Suppressor macrophage (primary cell): Measurements from ENCODE around the gene MIER1.
A peak's percentile ranks its signal among the peaks of the same experiment; 100 is the strongest.

Experiments used
- DNase-seq, 4 experiments: peaks; one replicate each; pipeline ENCODE4 v3.0.0-alpha.2; 2020 to 2022

Gene MIER1

GRCh38 chr1:66999640-67000400 lies 75.0 kb downstream of the MIER1 start:
- DNase-seq = no peak

GRCh38 chr1:67001682-67002425 lies 77.1 kb downstream of the MIER1 start:
- DNase-seq = no peak

GRCh38 chr1:67004176-67004575 lies 79.4 kb downstream of the MIER1 start:
- no peak for DNase-seq

- DNase-seq = no peak
Observed at GRCh38 chr1:67005068-67005467, 80.3 kb downstream of the MIER1 start.

- DNase-seq = no peak
Observed at GRCh38 chr1:67009792-67010191, 85.0 kb downstream of the MIER1 start.

- no peak for DNase-seq
Observed at GRCh38 chr1:67013573-67013972, 88.8 kb downstream of the MIER1 start.

GRCh38 chr1:67018574-67018973 lies 93.8 kb downstream of the MIER1 start:
- no peak for DNase-seq

GRCh38 chr1:67019121-67019520 lies 94.3 kb downstream of the MIER1 start:
- no peak for DNase-seq

GRCh38 chr1:67019600-67020136 lies 94.9 kb downstream of the MIER1 start:
- peak in 1 of 4 experiments; percentile 4 for DNase-seq

- DNase-seq = no peak
Observed at GRCh38 chr1:67020304-67020703, 95.5 kb downstream of the MIER1 start.

GRCh38 chr1:67020765-67021164 lies 96.0 kb downstream of the MIER1 start:
- DNase-seq = no peak

GRCh38 chr1:67029472-67029871 lies 104.7 kb downstream of the MIER1 start:
- no peak for DNase-seq

GRCh38 chr1:67031121-67031858 lies 106.5 kb downstream of the MIER1 start:
- no peak for DNase-seq

- DNase-seq = no peak
Observed at GRCh38 chr1:67031859-67032247, 107.1 kb downstream of the MIER1 start.
